Ecto neural progenitor cell (in vitro differentiated cells): ENCODE measurements around the gene MYB.

Source experiments
- DNase-seq: peaks from one replicate; pipeline ENCODE4 v3.0.0-alpha.2; 2018; ENCODE audit warnings: low spot score

MYB gene

DNA sequence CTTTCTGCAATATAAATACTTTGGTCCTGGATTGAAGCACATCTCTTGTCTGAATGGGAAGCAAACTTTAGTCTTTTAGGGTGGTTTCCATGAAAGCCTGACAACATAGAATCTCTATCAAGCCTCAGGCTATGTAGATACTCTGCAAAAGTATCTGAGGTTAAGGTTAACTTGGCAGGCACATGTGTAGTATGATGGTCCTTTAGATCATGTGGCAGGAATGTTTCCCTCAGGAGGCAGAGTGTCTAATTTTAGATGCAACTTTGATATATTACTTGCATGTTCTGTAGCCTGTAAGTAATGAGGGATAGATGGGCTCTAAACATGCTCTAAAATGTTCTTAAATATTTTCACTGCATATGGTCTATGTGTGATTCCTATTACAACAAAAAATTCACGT lies 8.2 kb downstream of the MYB start:
- DNase-seq, result no peak

DNA sequence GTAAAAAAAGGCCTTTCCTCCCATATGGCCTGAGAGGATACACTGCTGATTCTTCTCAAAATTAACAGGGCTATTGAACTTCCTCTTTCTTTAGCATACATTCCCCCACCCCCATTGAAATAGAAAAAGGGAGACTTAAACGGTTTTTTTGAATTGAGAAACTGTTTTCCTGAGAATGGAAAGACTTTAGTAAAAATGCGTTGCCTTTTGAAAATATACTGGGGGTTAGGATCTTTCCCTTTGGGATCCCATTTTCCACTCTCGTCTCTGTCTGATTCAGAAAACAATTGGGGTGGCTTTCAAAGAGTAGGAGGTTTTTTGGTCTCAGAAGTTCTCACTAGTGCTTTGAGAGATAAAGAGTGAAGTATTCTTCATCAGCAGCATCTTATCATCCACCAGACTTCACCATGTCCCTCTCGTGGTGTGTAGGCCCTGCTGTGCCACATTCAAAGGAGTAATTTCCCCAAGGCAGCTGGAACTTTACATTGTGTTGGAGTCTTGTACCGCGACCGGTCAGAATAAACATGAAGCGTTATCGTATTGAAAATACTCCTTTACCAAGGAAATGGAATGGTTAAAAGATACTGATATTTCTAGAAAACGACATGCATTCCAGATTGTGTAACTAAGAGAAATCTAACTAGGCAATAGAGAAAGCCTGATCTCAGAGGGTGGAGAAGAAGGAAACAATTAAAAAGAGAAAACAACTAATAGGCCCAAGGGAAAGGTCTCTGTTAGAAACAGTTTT lies 10.6 kb downstream of the MYB start:
- no peak for DNase-seq

DNA sequence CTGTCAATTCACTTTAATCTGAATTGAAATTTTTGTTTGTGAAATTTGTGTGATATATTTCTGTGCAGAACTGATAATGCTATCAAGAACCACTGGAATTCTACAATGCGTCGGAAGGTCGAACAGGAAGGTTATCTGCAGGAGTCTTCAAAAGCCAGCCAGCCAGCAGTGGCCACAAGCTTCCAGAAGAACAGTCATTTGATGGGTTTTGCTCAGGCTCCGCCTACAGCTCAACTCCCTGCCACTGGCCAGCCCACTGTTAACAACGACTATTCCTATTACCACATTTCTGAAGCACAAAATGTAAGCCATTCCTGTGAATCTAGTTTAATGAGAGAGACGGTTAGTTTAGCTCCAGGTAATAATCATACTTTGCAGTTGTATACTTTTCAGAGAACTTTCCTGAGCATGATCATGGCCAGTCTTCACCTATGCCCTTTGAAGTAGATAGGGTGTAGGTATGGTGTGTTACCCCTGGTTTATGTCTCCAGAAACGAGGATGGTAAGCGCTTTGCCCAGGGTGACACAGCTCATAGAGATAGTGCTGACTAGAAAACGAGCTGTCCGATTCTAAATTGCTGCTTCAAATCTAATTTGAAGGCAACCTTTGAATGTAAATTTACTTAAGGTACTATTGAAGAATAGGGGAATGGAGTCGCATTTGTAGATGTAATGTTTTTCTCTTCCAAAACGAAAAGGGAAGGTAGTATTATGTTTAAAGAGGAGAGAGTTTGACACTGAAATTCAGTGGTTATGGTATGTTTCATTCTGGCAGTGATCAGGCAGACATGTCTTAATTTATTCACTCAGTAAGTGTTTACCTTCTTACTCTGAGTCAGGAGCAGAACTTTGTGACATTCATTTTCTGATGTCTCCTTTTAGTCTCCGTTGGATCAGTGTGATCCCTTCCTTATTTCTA lies 11.4 kb downstream of the MYB start:
- DNase-seq, result no peak

DNA sequence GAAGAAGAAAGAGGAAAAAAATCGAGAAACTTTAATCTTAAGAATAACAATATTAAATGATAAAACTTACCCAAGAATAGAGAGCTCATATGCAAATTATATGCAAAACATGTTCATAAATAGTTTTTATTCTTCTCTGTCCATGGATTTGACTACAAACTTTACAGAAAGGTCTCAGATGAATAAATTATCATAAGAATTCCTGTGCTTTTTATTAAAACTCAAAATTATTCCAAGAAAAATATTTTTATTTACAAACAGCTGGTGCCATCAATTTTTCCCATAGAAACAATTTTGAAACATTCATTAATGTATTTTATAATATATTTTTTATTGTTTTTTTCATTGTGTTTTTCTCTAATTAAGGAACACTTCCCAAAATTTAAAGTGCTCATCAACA lies 12.1 kb downstream of the MYB start:
- no peak for DNase-seq

DNA sequence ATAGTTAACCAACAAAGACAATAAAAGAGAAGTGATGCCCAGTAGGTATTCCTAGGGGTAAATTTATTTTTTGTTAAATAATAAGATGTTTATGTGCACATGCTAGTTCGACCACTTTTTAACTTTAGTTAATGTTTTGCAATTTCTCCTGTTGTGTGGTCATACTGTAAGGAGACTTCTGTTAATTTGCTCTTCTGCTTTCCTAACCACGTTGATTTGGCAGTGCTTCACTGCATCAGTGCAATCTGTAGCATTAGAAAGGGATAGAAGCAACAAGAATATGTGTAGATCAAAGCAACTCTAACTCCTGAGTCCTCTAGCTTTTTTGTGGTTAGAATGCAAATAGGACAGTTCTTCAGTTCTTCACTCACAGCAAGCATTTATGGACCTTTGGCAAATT lies 13.9 kb downstream of the MYB start:
- no peak for DNase-seq

DNA sequence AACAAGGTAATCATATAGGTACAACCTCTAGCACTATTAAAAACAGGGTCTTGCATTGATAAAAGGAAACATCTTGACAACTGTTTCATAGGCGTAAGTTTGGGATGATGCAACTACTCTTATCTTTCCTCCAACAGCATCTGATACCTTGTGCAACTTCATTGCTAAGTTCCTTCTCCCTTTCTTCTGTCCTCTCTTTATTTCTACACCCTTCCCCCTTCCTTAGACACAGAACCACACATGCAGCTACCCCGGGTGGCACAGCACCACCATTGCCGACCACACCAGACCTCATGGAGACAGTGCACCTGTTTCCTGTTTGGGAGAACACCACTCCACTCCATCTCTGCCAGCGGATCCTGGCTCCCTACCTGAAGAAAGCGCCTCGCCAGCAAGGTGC lies 14.4 kb downstream of the MYB start:
- no peak for DNase-seq

DNA sequence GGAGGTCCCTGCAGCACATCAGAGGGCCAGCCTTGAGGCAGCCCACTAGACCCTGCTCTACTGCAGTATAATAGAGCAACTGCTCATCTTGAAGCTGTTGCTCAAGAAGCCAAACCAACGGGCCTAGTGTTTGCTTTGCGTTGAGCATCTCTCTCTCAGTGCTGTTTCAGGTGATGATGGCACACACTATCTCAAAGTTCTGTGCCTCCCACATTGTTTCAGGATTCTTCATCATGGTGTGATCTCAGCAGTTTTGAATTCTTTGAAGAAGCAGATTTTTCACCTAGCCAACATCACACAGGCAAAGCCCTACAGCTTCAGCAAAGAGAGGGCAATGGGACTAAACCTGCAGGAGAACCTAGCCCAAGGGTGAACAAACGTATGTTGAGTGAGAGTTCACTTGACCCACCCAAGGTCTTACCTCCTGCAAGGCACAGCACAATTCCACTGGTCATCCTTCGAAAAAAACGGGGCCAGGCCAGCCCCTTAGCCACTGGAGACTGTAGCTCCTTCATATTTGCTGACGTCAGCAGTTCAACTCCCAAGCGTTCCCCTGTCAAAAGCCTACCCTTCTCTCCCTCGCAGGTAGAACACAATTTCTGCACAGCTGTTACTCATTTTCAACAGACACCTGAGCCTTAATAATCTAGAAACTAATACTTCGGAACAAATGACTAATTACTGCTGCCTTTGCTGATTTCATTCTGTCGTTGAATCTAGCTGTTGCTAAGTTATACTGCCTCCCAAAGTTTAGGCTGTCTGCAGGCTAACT lies 15.8 kb downstream of the MYB start:
- DNase-seq, result no peak

DNA sequence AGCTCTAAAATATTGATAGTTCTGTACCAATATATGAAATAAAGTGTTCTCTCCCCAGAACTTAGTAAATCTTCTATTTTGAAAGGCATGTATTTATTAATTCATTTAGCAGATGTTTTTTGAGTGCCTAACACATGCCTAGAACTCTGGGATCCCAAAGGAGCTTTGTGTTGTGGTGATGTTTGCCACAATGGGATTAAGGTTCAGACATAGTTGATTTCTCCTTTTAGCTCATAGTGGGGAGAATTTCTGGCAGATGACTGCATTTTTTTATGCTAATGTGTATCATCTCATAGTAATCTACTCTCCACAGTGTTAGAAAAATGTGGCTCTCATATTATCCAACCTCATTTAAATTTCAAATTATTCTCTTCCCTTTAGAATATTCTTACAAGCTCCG lies 21.7 kb downstream of the MYB start:
- DNase-seq, result no peak

DNA sequence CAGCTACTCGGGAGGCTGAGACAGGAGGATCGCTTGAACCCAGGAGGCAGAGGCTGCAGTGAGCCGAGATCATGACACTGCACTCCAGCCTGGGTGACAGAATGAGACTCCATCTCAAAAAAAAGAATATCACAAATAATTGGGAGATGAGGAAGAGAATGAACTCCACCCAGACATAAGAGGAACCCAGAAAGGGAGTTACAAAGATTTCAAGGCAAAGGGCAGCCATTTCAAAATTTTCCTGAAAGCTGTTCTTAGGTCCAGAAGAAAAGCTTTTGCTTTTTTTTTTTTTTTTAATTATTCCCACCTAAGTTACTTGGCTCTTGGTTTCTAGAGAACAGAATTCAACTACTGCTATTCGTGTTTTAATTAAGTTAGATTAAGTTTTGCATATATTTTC lies 23.8 kb downstream of the MYB start:
- DNase-seq, result no peak

DNA sequence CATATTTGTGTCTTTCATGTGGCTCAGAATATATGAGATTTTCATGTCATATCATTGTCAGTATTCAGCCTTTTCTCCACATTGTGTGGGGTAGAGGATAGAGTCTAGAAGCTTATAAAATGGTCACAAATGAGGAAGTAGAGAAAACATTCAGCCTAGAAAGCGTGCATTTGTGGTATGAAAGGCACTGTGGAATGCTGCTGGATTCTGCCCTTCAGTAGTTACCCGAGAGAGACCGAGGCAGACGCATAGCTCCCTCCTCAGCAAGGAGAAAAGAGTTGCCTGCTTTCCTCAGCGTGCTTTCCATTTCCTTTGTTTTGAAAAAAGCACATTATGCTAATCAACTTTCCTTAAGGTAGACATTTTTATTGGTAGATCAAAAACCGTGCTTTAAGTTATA lies 28.7 kb downstream of the MYB start:
- no peak for DNase-seq

DNA sequence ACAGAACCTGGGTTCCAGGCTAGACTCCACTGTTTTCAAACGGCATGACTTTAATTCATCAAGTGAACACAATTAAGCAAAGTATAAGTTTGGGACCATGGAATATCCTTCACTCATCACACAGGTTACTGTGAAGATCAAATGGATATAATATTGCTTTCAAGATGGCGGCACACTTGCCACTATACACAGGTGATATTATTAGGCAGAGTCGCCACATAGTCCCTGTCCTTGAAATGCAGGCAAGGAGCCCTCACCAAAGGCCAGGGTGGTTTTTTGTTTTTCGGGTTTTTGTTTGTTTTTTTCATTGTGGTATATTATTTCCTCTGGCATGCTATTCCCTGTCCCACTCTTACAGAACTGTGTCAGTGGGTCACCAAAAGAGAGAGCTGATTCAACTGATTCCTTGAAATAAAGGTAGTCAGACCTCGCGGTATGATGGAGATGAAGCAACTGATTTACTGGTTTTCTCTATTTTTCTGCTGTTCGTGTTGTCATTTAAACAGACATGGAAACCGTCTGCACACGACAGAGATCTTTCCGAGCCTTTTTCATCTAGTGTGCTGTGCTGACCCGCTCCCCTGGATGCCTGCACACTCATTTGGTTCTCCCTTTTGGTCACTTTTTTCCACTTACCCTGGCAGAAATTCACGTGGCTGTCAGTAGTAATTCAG lies 29.7 kb downstream of the MYB start:
- DNase-seq, result no peak

DNA sequence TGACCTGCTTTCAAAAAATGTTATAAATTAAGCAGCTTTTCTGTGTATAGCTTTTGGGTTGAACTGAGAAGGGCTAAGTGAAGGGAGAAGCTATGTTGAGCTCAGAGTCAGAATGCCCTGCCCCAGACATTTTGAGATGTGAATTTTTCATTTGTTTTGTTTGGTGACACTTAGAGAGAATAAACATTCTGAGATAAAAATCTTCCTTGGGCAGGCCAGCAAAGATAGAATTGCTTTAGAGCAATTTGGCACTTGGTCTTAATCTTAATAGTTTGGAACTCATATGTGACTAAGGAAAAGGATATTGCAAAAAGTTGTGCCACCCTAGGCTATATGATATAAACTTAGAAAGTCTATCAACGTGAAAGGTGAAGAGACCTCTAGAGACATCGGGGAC lies 30.2 kb downstream of the MYB start:
- DNase-seq, result no peak

DNA sequence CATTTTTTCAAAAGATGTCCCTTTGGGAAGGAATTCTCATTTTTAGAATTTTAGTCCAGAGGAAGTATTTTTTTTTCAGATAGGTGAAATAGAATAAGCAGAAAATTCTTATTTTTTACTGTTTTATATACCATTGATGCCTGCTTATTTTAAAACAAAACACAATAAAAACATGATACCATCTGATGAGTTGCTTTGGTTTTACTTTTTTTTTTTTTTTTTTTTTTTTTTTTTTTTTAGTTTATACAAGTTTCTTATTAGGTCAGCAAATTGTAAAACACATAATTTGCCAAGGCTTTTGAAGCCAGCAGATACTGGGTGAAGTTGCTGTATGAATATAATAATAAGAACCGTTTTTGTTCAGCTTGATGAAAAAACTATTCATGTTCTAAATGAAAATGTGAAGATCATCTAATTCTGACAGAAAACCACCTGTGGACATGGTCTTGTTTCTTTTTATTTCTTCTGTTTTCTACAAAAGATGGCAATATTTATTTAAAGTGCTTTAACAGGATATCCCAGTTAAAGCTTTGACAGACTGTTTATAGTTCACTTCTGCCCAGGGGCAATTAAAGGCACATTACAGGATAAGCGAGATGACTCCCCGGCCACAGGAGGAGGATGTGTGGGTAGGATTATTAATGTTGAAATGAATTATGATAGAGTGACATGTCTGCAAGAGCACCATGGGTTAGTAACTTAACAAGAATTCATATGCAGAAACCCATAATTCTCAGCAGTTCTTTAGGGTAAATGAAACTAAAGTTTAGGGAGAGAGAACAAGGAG lies 31.1 kb downstream of the MYB start:
- no peak for DNase-seq

DNA sequence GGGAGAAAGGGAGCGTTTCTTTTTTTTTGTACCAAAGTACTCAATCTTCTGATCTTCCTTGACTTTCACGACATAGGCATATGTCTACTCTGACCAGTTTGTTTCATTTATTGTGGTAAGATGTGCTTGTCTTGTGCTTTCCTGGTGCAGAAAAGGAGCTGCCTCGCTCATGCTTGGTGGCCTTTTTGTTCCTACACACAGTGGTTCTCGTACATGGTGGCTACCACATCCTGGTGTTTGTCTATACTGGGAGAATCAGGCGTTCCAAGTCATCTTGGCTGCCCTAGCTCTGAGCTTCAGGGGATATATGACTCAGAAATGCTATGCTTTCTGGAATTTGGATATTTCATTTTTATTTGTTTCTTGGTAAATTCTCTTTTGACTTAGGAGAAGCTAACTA lies 31.8 kb downstream of the MYB start:
- DNase-seq, result no peak

DNA sequence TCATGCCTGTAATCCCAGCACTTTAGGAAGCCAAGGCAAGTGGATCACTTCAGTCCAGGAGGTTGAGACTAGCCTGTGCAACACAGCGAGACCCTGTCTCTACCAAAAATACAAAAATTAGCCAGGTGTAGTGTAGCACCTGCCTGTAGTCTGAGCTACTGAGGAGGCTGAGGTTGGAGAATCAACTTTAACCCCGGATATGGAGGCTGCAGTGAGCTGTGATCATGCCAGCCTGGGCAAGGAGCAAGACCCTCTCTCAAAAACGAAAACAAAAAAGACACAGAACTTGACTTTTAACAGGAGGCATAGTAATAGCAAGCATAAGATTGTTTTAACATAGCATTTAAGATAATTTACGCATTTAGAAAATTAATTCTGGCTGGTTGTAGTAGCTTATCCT lies 32.5 kb downstream of the MYB start:
- no peak for DNase-seq

DNA sequence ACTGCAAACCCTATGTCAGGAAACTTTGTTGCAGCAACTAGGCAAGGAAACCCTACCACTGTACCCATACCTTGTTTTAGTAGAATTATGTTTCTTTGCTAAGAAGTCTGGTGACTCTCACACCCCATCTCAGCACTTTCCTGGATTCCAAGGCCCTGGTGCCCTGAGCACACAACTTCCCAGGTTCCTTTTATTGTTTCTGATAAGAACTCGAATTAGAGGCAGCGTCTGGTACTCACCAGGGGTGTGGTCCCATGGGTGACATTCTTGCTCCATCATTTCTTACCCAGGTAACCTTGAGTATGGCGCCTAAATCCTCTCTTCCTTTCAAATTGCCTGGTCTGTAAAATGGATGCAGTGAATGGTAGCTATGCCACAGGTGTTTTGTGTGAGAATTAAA lies 34.1 kb downstream of the MYB start:
- no peak for DNase-seq

DNA sequence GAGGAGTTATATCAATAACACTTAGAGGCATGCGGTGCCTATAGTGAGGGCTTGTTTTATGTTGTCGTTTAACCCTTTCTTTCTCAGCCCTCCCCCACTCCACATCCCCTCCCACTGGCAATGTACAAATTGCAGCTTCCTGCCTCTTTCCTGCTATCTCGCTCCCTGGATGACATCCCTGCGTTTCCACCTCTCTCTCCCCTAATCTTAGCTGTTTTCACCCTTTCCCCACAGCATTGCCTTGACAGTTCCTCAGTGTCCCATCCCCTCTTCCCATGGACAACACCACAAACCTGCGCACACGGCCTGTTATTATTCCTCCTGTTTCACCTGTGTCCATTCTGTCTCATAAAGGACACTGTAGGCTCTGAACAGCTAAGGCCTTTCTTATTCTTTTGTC lies 34.5 kb downstream of the MYB start:
- DNase-seq, result no peak

DNA sequence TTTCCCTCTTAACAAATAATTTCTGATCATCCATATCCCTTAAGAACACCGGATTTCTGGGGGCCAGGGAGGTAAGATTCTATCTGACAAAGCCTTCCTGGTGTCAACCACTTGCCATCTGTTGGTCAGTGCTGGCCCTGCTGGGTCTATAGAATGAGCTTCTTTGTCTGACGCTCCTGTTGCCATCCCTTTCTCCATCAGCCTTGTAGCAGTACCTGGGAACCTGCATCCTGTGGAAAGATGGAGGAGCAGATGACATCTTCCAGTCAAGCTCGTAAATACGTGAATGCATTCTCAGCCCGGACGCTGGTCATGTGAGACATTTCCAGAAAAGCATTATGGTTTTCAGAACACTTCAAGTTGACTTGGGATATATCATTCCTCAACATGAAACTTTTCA lies 36.6 kb downstream of the MYB start:
- no peak for DNase-seq

DNA sequence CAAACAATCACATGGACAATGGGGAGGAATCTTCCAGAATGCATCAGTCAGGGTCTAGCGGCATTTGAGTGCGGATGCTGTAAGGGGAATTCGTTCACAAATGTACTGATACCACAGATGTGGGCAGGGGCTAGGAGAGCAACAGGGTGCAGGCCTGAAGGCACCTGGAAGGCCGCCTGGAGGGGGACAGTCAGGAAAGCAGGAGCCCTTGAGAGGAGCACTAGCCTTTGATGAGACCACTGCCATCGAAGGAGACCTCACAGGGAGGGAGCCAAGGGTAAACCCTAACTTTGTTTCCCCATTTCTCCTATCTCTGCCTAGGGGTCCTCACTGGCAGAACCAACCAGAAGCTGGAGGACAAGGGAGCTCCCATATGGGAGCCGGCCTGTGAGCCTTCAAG lies 38.2 kb downstream of the MYB start:
- no peak for DNase-seq

DNA sequence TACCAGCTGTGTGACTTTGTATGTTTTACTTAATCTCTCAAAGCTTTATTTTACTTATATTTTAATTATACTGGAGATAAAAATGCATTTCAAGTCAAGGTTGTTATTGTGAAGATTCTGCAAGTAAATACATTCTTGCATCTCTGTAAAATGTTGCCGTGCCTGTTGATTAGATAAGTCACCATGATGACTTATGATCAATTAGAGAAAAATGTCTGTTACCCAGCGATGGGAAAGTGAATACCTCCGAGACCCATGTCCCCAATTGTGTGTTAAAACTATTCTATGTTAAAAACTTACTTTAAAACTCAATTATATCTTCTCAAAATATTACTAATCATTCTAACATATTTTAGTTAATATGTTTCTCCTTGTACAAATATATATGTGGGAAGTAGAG lies 39.9 kb downstream of the MYB start:
- DNase-seq, result no peak

DNA sequence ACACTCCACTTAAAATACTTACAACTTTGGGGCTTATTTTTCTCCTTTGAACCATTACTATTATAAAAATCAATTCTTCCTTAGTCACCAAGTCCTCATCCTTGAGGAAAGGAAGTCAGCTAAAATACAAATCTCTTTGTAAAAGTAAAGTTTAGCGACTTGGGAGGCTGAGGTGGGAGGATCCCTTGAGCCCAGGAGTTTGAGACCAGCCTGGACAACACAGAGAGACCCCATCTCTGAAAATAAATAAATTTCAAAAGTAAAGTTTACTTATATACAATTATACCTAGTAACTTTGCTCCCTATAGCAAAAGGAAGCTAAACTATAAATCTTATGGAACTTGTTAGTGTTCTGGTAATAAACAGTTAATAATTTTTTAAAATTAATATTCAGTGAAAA lies 40.4 kb downstream of the MYB start:
- no peak for DNase-seq

DNA sequence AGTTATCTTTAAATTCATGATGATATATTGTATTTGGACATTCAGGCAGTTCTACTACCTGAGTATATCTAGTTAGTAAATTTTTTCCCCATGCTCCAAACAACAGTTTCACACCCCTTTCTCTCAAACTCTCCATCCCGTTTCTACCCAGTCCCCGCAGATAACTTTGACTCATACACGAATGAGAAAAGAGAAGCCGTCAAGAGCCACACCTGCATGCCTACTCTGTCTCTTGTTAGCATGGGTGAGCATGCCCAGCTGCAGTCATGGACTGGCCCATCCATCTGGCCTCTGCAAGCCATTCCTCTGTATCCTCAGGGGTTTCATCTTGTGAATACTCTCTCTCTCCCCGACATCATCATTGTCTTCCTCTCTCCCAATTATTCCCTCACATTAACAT lies 41.5 kb downstream of the MYB start:
- no peak for DNase-seq
